Smooth muscle cell (in vitro differentiated cells): Measurements from ENCODE around the gene RTL1. TPM values are rescaled to one million over a fixed set of nuclear protein-coding genes. Genes with fewer than 3 reads are reported as not detected.

Source experiments
- DNase-seq: peaks from one replicate; lab custom pipeline; 2025; ENCODE audit not compliant: unreplicated experiment; lab: John Stamatoyannopoulos, UW
- H2AFZ ChIP-seq: fragments of 200-600 bp; sonication (generic); 2 replicates; pipeline ENCODE4 v1.6.0; 2016; ENCODE audit warnings: antibody characterized with exemption, low read depth, mild to moderate bottlenecking
- H3F3A ChIP-seq: fragments of 200-600 bp; sonication (generic); 2 replicates; pipeline ENCODE4 v1.6.0; 2017; ENCODE audit warnings: antibody characterized with exemption, low read depth
- H3K27ac ChIP-seq: fragments of 200-600 bp; sonication (generic); 2 replicates; pipeline ENCODE4 v1.5.1; 2016; ENCODE audit warnings: low read depth, mild to moderate bottlenecking
- H3K27me3 ChIP-seq: fragments of 200-600 bp; sonication (generic); 2 replicates; pipeline ENCODE4 v1.6.1; 2016; ENCODE audit warnings: low read depth, mild to moderate bottlenecking
- H3K36me3 ChIP-seq: fragments of 200-600 bp; sonication (generic); 2 replicates; pipeline ENCODE4 v1.5.1; 2016; ENCODE audit warnings: low read depth
- H3K4me1 ChIP-seq: fragments of 200-600 bp; sonication (generic); 2 replicates; pipeline ENCODE4 v1.5.1; 2016; ENCODE audit warnings: low read depth
- H3K4me2 ChIP-seq: fragments of 200-600 bp; sonication (generic); 2 replicates; pipeline ENCODE4 v1.6.0; 2016; ENCODE audit warnings: mild to moderate bottlenecking
- H3K4me3 ChIP-seq: fragments of 200-600 bp; sonication (generic); 2 replicates; pipeline ENCODE4 v1.5.1; 2016; ENCODE audit warnings: mild to moderate bottlenecking
- H3K79me2 ChIP-seq: fragments of 200-600 bp; sonication (generic); 2 replicates; pipeline ENCODE4 v1.6.0; 2016; ENCODE audit warnings: low read depth, mild to moderate bottlenecking
- H3K9ac ChIP-seq: fragments of 200-600 bp; sonication (generic); 2 replicates; pipeline ENCODE4 v1.6.0; 2016; ENCODE audit warnings: low read depth
- H3K9me3 ChIP-seq: fragments of 200-600 bp; sonication (generic); replicated peaks from 2 replicates; pipeline ENCODE4 v1.5.1; 2016; ENCODE audit warnings: low read depth
- H4K20me1 ChIP-seq: fragments of 200-600 bp; sonication (generic); 2 replicates; pipeline ENCODE4 v1.6.0; 2016; ENCODE audit warnings: low read depth
- CTCF ChIP-seq: fragments of 200-600 bp; sonication (generic); IDR thresholded peaks from 2 replicates; pipeline ENCODE4 v1.5.1; 2017; ENCODE audit warnings: borderline replicate concordance, mild to moderate bottlenecking, antibody characterized with exemption; ENCODE audit not compliant: insufficient read depth, poor library complexity, severe bottlenecking
- WGBS: methylation state at CpG from one replicate; pipeline ENCODE4 v1.1.7; 2016; ENCODE audit warnings: low lambda C conversion rate; 5-methylcytosine and 5-hydroxymethylcytosine counted together
- microRNA counts: library from miRNA; unstranded; fragments of <30 nt; microRNA quantifications from one replicate; lab custom pipeline; 2016
- microRNA-seq: library from miRNA; unstranded; fragments of <30 nt; microRNA quantifications from one replicate; pipeline ENCODE4, GENCODE V29; 2016; ENCODE audit warnings: borderline number of aligned reads
- polyA plus RNA-seq: library from polyadenylated mRNA; unstranded; fragments of >200 nt; fragmentation: Nextera tagmentation; extraction: Ambion mirVana; gene quantifications from 2 replicates; pipeline ENCODE4 v1.2.1, GENCODE V29; 2016
- small RNA-seq: library from RNA; depleted of rRNA; stranded (forward); fragments of <200 nt; gene quantifications from one replicate; pipeline ENCODE3, GENCODE V24; 2014
- total RNA-seq: library from RNA; depleted of rRNA; stranded (reverse); fragments of >200 nt; gene quantifications from 2 replicates; pipeline ENCODE4 v1.2.3, GENCODE V29; 2014

Gene RTL1
- total and polyA plus RNA-seq, 2 experiments from 2014 or later: 6.7 to 13.9 TPM

- peaks cover 47% of the 10 kb centered on the region for H3K4me1 ChIP-seq
- H3K9me3 ChIP-seq: no peaks in the 10 kb centered on the region
- H3F3A ChIP-seq: peaks cover 15% of the 10 kb centered on the region
- TF ChIP-seq CTCF: no peak
- H3K79me2 ChIP-seq: no peaks in the 10 kb centered on the region
- no peak overlapping the region for H2AFZ ChIP-seq
- no peaks in the 10 kb centered on the region for H4K20me1 ChIP-seq
- H3K27ac ChIP-seq: no peak overlapping the region
- DNase-seq: no peak
- no peaks in the 10 kb centered on the region for H3K36me3 ChIP-seq
- H3K27me3 ChIP-seq: no peaks in the 10 kb centered on the region
- WGBS: 95% methylated on average over 15 of the region's 15 CpGs
- H3K9ac ChIP-seq: no peak overlapping the region
- no peak overlapping the region for H3K4me3 ChIP-seq
- H3K4me2 ChIP-seq: no peak overlapping the region
Observed at GRCh38 chr14:100834082-100834793, 69.3 kb downstream of the RTL1 start.

- Histone ChIP-seq H3K36me3 (no peaks in the 10 kb centered on the region), H3F3A (peaks cover 5% of the 10 kb centered on the region), H3K4me1 (peaks cover 35% of the 10 kb centered on the region), H3K4me3 (no peak overlapping the region), H2AFZ (peak overlapping the region; percentile 68), H3K79me2 (no peaks in the 10 kb centered on the region), H4K20me1 (no peaks in the 10 kb centered on the region), H3K9me3 (no peaks in the 10 kb centered on the region), H3K9ac (no peak overlapping the region), H3K4me2 (no peak overlapping the region), H3K27me3 (no peaks in the 10 kb centered on the region), H3K27ac (no peak overlapping the region)
- DNase-seq: no peak
- TF ChIP-seq CTCF: no peak
- 64% methylated on average over 21 of the region's 21 CpGs for WGBS
Observed at GRCh38 chr14:100832311-100832960, 71.1 kb downstream of the RTL1 start.

GRCh38 chr14:100830681-100831080, 72.8 kb downstream of the RTL1 start:
- Histone ChIP-seq H2AFZ (peak overlapping the region; percentile 17), H3K27ac (no peak overlapping the region), H3F3A (peaks cover 5% of the 10 kb centered on the region), H3K4me2 (no peak overlapping the region), H3K36me3 (no peaks in the 10 kb centered on the region), H3K27me3 (no peaks in the 10 kb centered on the region), H3K9me3 (no peaks in the 10 kb centered on the region), H3K79me2 (no peaks in the 10 kb centered on the region), H4K20me1 (no peaks in the 10 kb centered on the region), H3K4me1 (peaks cover 35% of the 10 kb centered on the region), H3K4me3 (no peak overlapping the region), H3K9ac (no peak overlapping the region)
- TF ChIP-seq CTCF: no peak
- WGBS: 49% methylated on average over 8 of the region's 8 CpGs
- DNase-seq: no peak

MicroRNAs within 50 kb of the gene (microRNA counts, 767-probe panel; counts per million panel counts)
- microRNA hsa-miR-127-3p (lab: Ali Mortazavi, UCI): 183 counts per million
- 183 counts per million for microRNA hsa-miR-127-5p (lab: Ali Mortazavi, UCI)
- microRNA hsa-miR-136-5p (lab: Ali Mortazavi, UCI): 183 counts per million
- 183 counts per million for microRNA hsa-miR-337-3p (lab: Ali Mortazavi, UCI)
- microRNA hsa-miR-337-5p (lab: Ali Mortazavi, UCI): 183 counts per million
- 183 counts per million for microRNA hsa-miR-370 (lab: Ali Mortazavi, UCI)
- 183 counts per million for microRNA hsa-miR-431-5p (lab: Ali Mortazavi, UCI)
- 183 counts per million for microRNA hsa-miR-432-5p (lab: Ali Mortazavi, UCI)
- 183 counts per million for microRNA hsa-miR-433 (lab: Ali Mortazavi, UCI)
- 183 counts per million for microRNA hsa-miR-493-3p (lab: Ali Mortazavi, UCI)
- microRNA hsa-miR-665 (lab: Ali Mortazavi, UCI): 183 counts per million
- 183 counts per million for microRNA hsa-miR-770-5p (lab: Ali Mortazavi, UCI)

Small RNAs within 50 kb of the gene (microRNA-seq; reads per million reads assigned to microRNA genes)
- gene MIR127 (25.7 reads per million, percentile 34 among the genes with 10 or more reads in this experiment), gene MIR136 (not detected), gene MIR337 (15.8 reads per million, percentile 21 among the genes with 10 or more reads in this experiment), gene MIR370 (87.7 reads per million, percentile 53 among the genes with 10 or more reads in this experiment), gene MIR431 (2.9 reads per million), gene MIR432 (2.9 reads per million), gene MIR433 (4.7 reads per million), gene MIR493 (23.4 reads per million, percentile 31 among the genes with 10 or more reads in this experiment), gene MIR665 (not detected)

Small RNAs within 50 kb of the gene (small RNA-seq; reads per million reads assigned to genes)
- gene MIR127 (not detected), gene MIR136 (not detected), gene MIR337 (0.42 reads per million, percentile 13 among the genes with 10 or more reads in this experiment), gene MIR370 (1.6 reads per million, percentile 39 among the genes with 10 or more reads in this experiment), gene MIR431 (not detected), gene MIR432 (not detected), gene MIR433 (not detected), gene MIR493 (0.13 reads per million), gene RF02145 (not detected), gene SNORD112 (not detected), gene SNORD113-1 (not detected), gene SNORD113-2 (not detected), gene SNORD113-3 (8.8 reads per million, percentile 75 among the genes with 10 or more reads in this experiment), gene SNORD113-4 (13.7 reads per million, percentile 83 among the genes with 10 or more reads in this experiment), gene SNORD113-5 (225 reads per million, percentile 99 among the genes with 10 or more reads in this experiment), gene SNORD113-6 (129 reads per million, percentile 98 among the genes with 10 or more reads in this experiment), gene SNORD113-7 (218 reads per million, percentile 99 among the genes with 10 or more reads in this experiment), gene SNORD113-8 (973 reads per million, percentile 100 among the genes with 10 or more reads in this experiment), gene SNORD113-9 (30.6 reads per million, percentile 93 among the genes with 10 or more reads in this experiment), gene SNORD114-1 (333 reads per million, percentile 99 among the genes with 10 or more reads in this experiment), gene SNORD114-2 (not detected), gene SNORD114-3 (182 reads per million, percentile 99 among the genes with 10 or more reads in this experiment)

Other genes with a start within 250 kb of the RTL1 start
- gene DLK1, start 176.8 kb downstream of the RTL1 start, total RNA-seq: 3,515 and 3,549 TPM in 2 replicates
- 10,448 and 15,731 TPM in 2 replicates for gene DLK1, start 176.8 kb downstream of the RTL1 start, polyA plus RNA-seq
- gene MEG3, start 77.6 kb downstream of the RTL1 start, total RNA-seq: not detected in 2 replicates
- 0.70 TPM in 1 of 2 replicates, not detected in the other for gene MEG3, start 77.6 kb downstream of the RTL1 start, polyA plus RNA-seq